Measurements from ENCODE around the gene NCAM2. TPM values are rescaled to one million over a fixed set of nuclear protein-coding genes. Genes with fewer than 3 reads are reported as not detected.

Gene NCAM2
- total and polyA plus RNA-seq, 2 donors (not counting 1 experiment from before 2014, with no cell fraction given) = 0.13 TPM; not detected in 1

GRCh38 chr21:21019681-21020080, 21.5 kb downstream of the NCAM2 start:
- no peak overlapping the region for H3K27ac Mint-ChIP-seq
- Histone ChIP-seq H3K9ac (ENCODE audit: low read length) (no peak overlapping the region), H3K4me3 (ENCODE audit: control extremely low read depth in 1 of 5, extremely low read depth in 1 of 5, insufficient read depth in 1 of 5, low read depth in 2 of 5, low read length in 4 of 5) (no peak overlapping the region), H4K20me1 (ENCODE audit: control insufficient read depth, insufficient read depth, low read length, poor library complexity, severe bottlenecking) (no peaks in the 10 kb centered on the region), H3K79me2 (ENCODE audit: control insufficient read depth, insufficient read depth, low read length) (no peaks in the 10 kb centered on the region), H3K4me1 (ENCODE audit: control insufficient read depth in 2 of 2, insufficient read depth in 2 of 2, low read length in 2 of 2) (no peaks in the 10 kb centered on the region), H3K27me3 (replicated peaks in 1 of 4; ENCODE audit: control extremely low read depth in 1 of 4, control insufficient read depth in 3 of 4, insufficient read depth in 4 of 4, low read length in 3 of 4) (no peaks in the 10 kb centered on the region), H3K9me3 (ENCODE audit: control extremely low read depth in 1 of 3, control insufficient read depth in 2 of 3, insufficient read depth in 1 of 3, low read length in 2 of 3) (no peaks in the 10 kb centered on the region), H3K36me3 (replicated peaks in 1 of 2; ENCODE audit: control extremely low read depth in 1 of 2, control insufficient read depth in 1 of 2, extremely low read depth in 1 of 2, insufficient read depth in 2 of 2, low read length in 1 of 2) (no peaks in the 10 kb centered on the region), H3K27ac (ENCODE audit: low read length in 2 of 2) (no peak overlapping the region), H2AFZ (ENCODE audit: insufficient read depth, low read depth, low read length, poor library complexity, severe bottlenecking) (no peak overlapping the region), H3K4me2 (replicated peaks; ENCODE audit: low read depth, low read length, poor library complexity, severe bottlenecking) (no peak overlapping the region)
- ChIA-PET CTCF (no interaction called here), POLR2A (no interaction called here)
- no peaks in the 10 kb centered on the region for H3K4me1 Mint-ChIP-seq
- peaks cover 8% of the 10 kb centered on the region for H3K9me3 Mint-ChIP-seq (ENCODE audit: insufficient read depth)
- TF ChIP-seq EZH2 (IDR thresholded peaks at IDR 0.05; ENCODE audit: borderline replicate concordance, insufficient read depth, low read depth, low read length, poor library complexity, severe bottlenecking) (no peak), CTCF (IDR thresholded peaks at IDR 0.05) (no peak)
- DNase-seq = no peak
- intact Hi-C loops (cut with micrococcal nuclease) = no loop called here
- no peaks in the 10 kb centered on the region for H3K27me3 Mint-ChIP-seq
- H3K4me3 Mint-ChIP-seq = no peak overlapping the region
- no peak for ATAC-seq (ENCODE audit: low read depth)
- 100% methylated on average over 1 of the region's 4 CpGs for WGBS (ENCODE audit: insufficient coverage)

- TF ChIP-seq CTCF (IDR thresholded peaks at IDR 0.05) (no peak), EZH2 (IDR thresholded peaks at IDR 0.05; ENCODE audit: borderline replicate concordance, insufficient read depth, low read depth, low read length, poor library complexity, severe bottlenecking) (no peak)
- H3K9me3 ChIP-seq (ENCODE audit: control extremely low read depth in 1 of 3, control insufficient read depth in 2 of 3, insufficient read depth in 1 of 3, low read length in 2 of 3) = no peaks in the 10 kb centered on the region
- no peak for DNase-seq
- Mint-ChIP-seq H3K27ac (no peak overlapping the region), H3K4me3 (no peak overlapping the region), H3K4me1 (no peaks in the 10 kb centered on the region), H3K27me3 (no peaks in the 10 kb centered on the region), H3K9me3 (ENCODE audit: insufficient read depth) (peaks cover 2% of the 10 kb centered on the region)
- no peaks in the 10 kb centered on the region for H3K36me3 ChIP-seq (replicated peaks in 1 of 2; ENCODE audit: control extremely low read depth in 1 of 2, control insufficient read depth in 1 of 2, extremely low read depth in 1 of 2, insufficient read depth in 2 of 2, low read length in 1 of 2)
- H2AFZ ChIP-seq (ENCODE audit: insufficient read depth, low read depth, low read length, poor library complexity, severe bottlenecking) = no peak overlapping the region
- H3K27me3 ChIP-seq (replicated peaks in 1 of 4; ENCODE audit: control extremely low read depth in 1 of 4, control insufficient read depth in 3 of 4, insufficient read depth in 4 of 4, low read length in 3 of 4) = no peaks in the 10 kb centered on the region
- H3K4me3 ChIP-seq (ENCODE audit: control extremely low read depth in 1 of 5, extremely low read depth in 1 of 5, insufficient read depth in 1 of 5, low read depth in 2 of 5, low read length in 4 of 5) = no peak overlapping the region
- no peaks in the 10 kb centered on the region for H3K79me2 ChIP-seq (ENCODE audit: control insufficient read depth, insufficient read depth, low read length)
- H4K20me1 ChIP-seq (ENCODE audit: control insufficient read depth, insufficient read depth, low read length, poor library complexity, severe bottlenecking) = no peaks in the 10 kb centered on the region
- intact Hi-C loops (cut with micrococcal nuclease) = no loop called here
- H3K9ac ChIP-seq (ENCODE audit: low read length) = no peak overlapping the region
- no peak for ATAC-seq (ENCODE audit: low read depth)
- no peak overlapping the region for H3K27ac ChIP-seq (ENCODE audit: low read length in 2 of 2)
- WGBS (ENCODE audit: insufficient coverage) = 72% methylated on average over 2 of the region's 2 CpGs
- no peaks in the 10 kb centered on the region for H3K4me1 ChIP-seq (ENCODE audit: control insufficient read depth in 2 of 2, insufficient read depth in 2 of 2, low read length in 2 of 2)
- POLR2A ChIA-PET = no interaction called here
- H3K4me2 ChIP-seq (replicated peaks; ENCODE audit: low read depth, low read length, poor library complexity, severe bottlenecking) = no peak overlapping the region
- CTCF ChIA-PET = no interaction called here
Observed at GRCh38 chr21:21025742-21026141, 27.5 kb downstream of the NCAM2 start.
